ENCODE measurements around the gene RPL23. TPM values are rescaled to one million over a fixed set of nuclear protein-coding genes. Genes with fewer than 3 reads are reported as not detected.

Gene RPL23
- total RNA-seq, 4 donors from 2014 or later: 2,328 to 2,756 (median 2,634) TPM

DNA sequence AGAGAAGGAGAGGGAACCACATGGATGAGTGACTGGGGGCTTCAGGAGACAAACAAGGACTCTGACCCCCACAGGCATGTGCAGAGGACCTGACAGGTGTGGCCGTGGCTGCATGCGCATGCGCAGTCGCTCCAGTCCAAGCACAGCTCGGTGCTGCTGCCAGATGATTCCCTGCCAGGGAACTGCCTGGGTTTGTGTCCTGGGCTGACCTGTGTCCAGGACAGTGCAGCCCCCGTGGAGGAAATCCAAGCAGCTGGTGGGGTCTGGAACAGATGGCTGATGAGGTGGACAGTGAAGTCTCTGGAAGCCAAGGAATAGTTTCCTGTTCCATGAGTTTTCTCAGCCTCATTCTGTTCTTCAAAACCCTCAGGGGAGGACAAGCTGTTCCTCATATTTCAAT lies 43.7 kb upstream of the RPL23 start:
- TF ChIP-seq, protein P1, sequence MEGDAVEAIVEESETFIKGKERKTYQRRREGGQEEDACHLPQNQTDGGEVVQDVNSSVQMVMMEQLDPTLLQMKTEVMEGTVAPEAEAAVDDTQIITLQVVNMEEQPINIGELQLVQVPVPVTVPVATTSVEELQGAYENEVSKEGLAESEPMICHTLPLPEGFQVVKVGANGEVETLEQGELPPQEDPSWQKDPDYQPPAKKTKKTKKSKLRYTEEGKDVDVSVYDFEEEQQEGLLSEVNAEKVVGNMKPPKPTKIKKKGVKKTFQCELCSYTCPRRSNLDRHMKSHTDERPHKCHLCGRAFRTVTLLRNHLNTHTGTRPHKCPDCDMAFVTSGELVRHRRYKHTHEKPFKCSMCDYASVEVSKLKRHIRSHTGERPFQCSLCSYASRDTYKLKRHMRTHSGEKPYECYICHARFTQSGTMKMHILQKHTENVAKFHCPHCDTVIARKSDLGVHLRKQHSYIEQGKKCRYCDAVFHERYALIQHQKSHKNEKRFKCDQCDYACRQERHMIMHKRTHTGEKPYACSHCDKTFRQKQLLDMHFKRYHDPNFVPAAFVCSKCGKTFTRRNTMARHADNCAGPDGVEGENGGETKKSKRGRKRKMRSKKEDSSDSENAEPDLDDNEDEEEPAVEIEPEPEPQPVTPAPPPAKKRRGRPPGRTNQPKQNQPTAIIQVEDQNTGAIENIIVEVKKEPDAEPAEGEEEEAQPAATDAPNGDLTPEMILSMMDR (IDR thresholded peaks at IDR 0.05; ENCODE audit: low read depth): no peak

DNA sequence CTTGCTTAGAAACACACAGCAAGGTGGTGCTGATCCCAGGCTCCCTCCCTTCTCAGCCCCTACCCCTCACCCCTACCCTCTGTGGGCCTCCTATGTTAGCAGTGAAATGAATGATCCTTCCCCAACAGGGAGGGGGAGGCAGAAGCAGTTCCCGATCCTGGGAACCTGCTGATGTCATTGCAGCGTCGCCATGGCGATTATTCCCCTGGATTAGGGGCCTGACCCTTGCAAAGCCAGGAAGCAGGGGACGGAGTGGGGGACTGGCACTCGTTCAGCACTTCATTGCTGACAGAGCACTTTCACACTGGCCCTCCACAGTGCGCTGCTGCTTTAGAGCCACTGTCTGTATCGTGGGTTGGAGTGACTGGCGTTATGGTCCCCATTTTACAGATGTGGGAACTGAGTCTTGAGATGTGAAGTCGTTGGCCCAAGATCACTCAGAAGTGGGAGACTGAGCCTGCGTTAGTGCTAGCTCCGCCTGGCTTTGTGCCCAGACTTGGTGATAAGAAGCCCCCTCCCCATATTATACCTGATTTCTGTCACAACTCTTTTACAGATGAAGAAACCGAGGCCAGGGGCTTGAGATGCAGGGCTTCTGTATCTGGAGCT lies 42.9 kb upstream of the RPL23 start:
- TF ChIP-seq, protein P1 (IDR thresholded peaks at IDR 0.05; ENCODE audit: low read depth): no peak

DNA sequence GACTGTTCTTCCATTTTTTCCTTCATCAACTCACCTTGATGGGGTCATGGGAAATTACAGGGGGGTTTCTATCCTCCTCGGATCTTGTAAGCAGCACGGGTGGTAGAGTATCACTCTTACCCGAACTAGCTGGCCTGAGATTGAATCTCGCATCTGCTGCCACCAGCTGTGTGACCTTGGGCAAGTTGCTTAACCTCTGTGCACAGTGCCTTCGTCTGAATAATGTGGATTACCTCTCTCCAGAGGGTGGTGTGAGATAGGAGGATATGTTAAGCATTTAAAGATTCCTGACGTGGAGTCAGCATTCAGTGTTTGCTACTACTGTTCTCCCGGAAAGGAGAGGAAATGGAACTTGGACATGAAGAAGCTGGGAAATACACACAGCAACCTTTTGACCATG lies 40.8 kb upstream of the RPL23 start:
- TF ChIP-seq, protein P1 (IDR thresholded peaks at IDR 0.05; ENCODE audit: low read depth): no peak

DNA sequence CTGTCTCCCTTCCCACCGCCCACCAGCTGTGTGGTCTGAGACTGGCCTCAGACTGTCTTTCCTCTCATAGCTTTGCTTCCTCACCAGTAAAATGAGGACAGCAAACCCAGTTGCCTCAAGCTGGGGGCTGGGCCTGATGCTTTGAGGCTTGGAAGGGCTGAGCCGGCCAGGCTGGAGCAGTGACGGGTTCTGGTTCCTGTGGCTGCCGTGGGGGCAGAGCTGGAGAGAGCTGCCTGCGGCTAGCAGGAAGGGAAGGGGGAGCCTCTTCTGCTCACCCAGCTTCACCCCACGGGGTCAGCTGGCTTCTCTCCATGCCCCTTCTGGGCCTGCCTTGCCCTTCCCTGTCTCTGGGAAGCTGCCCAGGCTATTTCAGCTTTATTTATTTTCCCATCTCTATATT lies 40.1 kb upstream of the RPL23 start:
- TF ChIP-seq, protein P1 (IDR thresholded peaks at IDR 0.05; ENCODE audit: low read depth): no peak

DNA sequence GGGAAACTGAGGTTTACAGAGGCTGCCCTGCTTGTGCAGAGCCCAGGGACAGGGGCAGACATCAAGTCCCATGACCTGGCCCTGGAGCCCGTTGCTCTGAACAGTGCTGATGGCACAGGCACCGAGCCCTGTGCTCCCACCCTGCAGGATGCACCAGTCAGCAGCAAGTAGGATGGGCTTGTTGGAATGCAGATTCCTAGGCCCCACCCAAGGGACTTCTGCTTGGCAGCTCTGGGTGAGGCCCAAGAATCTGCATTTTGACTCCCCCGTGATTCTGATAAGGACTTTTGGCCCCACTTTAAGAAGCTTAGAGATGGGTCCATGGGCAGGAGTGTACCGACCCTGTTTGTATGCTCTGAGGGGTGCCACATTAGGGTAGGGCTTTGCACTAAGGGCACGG lies 39.6 kb upstream of the RPL23 start:
- TF ChIP-seq, protein P1 (IDR thresholded peaks at IDR 0.05; ENCODE audit: low read depth): no peak

DNA sequence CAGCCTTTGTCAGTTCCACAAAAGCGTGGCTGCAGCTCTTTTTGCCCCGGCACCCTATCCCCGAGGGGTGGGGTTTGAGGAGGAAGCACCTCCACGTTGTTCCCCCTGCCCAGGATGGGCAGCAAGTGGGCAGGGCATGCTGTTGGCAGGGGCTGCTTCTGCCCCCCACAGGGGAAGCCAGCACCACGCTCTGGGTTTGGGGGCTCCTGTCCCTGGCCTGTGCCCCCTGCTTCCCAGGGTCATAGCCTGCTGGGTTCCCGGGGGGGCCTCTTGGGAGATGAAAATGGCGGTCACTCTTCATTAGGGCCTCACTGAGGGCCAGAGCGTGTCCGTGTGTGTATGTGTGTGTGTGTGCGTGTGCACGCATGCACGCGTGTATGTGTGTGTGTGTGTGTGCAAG lies 39.1 kb upstream of the RPL23 start:
- TF ChIP-seq, protein P1 (IDR thresholded peaks at IDR 0.05; ENCODE audit: low read depth): no peak

DNA sequence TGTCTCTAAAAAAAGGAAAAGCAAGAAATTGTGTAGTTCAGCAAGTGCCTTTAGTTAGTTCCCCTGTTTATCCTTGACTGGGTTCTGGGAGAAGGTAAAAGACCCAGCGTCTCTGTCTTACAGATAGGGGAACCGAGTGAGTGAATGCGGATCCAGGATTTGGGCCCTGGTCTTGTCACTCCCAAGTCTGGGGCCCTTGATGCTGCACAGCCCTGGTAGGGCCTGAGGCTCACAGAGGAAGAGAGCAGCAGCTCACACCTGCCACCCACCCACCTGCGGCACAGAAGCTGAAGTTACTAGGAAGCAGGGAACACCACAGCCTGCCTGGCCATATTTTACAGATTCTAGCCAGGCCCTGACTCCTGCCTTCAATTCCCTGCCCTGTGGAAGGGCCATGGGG lies 38.6 kb upstream of the RPL23 start:
- TF ChIP-seq, protein P1 (IDR thresholded peaks at IDR 0.05; ENCODE audit: low read depth): no peak

All from subcutaneous adipose tissue (tissue), 4 donors.